Body of pancreas (tissue), 4 donors: ENCODE data around the gene SBSN.

Experiments used
- POLR2A ChIP-seq, 3 donors: fragments of 450-650 bp; IDR thresholded peaks; one replicate each; pipeline ENCODE4 v1.6.1; 2016; ENCODE audit warnings: antibody characterized with exemption in 3 of 3, mild to moderate bottlenecking in 2 of 3
- TF ChIP-seq, protein P1 (sequence below), 7 experiments: fragments of 450-650 bp in 4 of 7; fragments of 200-600 bp in 3 of 7; sonication (generic) in 3 of 7; IDR thresholded peaks; one replicate each; pipeline ENCODE4 v1.5.1; 2016 to 2019; ENCODE audit warnings: antibody characterized with exemption in 7 of 7

DNA sequence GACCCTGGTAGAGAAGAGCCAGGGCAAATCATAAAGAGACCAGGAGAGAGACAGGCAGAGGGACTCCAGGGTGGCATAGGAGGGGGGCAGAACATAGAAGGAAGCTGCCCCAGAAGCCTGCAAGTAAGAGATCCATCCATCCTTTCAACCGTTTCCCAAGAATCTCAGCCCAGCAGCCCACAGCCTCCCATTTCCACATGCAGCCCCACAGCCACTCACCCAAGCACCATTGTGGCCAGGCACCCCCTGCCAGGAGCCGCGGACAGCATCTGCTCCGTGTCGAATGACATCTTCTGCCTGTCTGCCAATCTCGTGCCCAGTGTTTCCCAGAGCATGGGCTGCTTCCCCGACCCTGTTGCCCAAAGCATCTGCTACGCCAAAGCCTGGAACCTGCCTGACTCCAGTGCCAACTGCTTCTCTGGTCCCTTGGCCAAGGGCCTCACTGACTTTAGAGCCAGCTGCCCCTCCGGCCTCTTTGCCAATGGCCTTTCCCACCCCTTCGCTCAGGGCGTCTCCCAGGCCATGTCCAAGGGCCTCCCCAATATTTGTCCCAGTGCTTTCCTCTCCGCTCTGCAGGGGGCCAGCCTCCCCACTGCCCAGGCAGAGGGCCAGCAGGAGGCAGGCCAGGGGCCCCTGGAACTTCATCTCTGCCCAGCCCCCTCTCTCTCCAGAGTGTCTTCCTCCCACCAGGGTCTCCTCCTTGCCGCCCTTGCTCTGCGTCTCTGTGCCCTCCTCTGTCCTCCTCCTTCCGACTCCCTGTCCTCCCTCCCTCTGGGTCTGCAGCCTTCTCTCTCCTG, 15.1 kb downstream of the SBSN start:
- TF ChIP-seq, protein P1, sequence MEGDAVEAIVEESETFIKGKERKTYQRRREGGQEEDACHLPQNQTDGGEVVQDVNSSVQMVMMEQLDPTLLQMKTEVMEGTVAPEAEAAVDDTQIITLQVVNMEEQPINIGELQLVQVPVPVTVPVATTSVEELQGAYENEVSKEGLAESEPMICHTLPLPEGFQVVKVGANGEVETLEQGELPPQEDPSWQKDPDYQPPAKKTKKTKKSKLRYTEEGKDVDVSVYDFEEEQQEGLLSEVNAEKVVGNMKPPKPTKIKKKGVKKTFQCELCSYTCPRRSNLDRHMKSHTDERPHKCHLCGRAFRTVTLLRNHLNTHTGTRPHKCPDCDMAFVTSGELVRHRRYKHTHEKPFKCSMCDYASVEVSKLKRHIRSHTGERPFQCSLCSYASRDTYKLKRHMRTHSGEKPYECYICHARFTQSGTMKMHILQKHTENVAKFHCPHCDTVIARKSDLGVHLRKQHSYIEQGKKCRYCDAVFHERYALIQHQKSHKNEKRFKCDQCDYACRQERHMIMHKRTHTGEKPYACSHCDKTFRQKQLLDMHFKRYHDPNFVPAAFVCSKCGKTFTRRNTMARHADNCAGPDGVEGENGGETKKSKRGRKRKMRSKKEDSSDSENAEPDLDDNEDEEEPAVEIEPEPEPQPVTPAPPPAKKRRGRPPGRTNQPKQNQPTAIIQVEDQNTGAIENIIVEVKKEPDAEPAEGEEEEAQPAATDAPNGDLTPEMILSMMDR (IDR thresholded peaks at IDR 0.05), result no peak
- TF ChIP-seq POLR2A (IDR thresholded peaks at IDR 0.05), result no peak
